Spleen (tissue), 7 donors: ENCODE measurements around the gene CEP41.

Source experiments
- CTCF ChIP-seq, 11 experiments: fragments of 200-600 bp in 7 of 11; fragments of 450-650 bp in 4 of 11; sonication (generic) in 4 of 11; IDR thresholded peaks in 8 of 11; conservative IDR thresholded peaks in 3 of 11; 1 replicate in 7 of 11; 2 replicates in 4 of 11; pipeline versions ENCODE4 v1.4.0 to v1.8.0; 2016 to 2021; ENCODE audit warnings: antibody characterized with exemption in 11 of 11, inconsistent platforms in 4 of 11, mild to moderate bottlenecking in 1 of 11
- POLR2A ChIP-seq, 3 donors: fragments of 450-650 bp; IDR thresholded peaks; one replicate each; pipeline ENCODE4 v1.5.1; 2017; ENCODE audit warnings: antibody characterized with exemption in 3 of 3, mild to moderate bottlenecking in 1 of 3
- donor health status: DM: no; HTN: no; CAD: no; lungs with moderate emphysema.
- donor health status: DM: no; HTN: no; CAD: no.
- donor health status: DM: no; HTN: no; CAD: no.

- TF ChIP-seq CTCF (IDR thresholded peaks at IDR 0.05 in 8 of 11, conservative IDR thresholded peaks at IDR 0.05 in 3 of 11), result no peak
- no peak for TF ChIP-seq POLR2A (IDR thresholded peaks at IDR 0.05)
These were observed 11.8 kb downstream of the CEP41 start for GRCh38 chr7:130429019-130429418.
